ENCODE measurements around the gene EGFL8.

The EGFL8 gene

DNA sequence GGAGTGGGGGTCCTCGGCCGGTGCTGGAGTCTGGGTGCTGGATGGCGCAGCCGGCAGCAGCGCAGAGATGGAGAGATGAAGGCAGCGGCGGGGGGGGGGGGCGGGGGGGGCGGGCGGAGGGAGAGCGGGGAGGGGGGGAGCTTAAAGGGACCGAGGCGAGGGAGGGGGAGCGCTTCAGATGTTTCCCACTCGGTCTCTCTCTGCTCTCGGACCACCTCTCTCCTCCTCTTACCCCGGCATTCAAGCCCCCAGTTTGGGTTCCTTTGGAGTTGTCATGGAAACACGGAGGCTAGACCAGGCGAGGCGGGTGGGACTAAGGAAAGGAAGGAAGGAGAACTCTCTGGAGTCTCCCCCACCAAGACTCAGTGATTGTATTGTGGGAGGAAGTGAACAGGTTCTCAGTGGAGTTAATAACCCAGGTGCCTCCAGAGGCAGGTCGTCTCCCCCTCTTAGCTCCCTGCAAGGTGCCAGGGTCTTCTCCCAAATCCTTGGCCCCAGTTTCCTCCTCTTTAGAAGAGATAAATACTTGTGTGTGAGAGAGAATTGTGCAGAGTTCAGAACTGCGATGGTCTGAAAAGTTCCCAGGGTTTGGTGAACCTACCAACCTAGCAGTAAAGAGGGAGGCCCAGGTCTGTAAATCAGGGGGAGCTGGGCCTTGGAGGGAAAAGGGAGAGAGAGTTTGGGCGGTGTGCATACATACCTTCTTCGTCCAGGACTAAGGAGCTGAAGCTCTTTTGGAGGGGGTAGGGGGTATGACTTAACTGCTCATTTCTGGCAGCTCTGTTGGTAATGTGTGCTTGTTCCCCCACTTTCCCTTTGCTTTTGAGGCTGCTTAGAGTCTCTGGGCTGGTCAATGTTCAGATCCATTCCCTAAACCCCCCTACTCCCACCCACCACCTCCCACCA lies 12.3 kb upstream of the EGFL8 start, which contains the start of gene PRRT1:
PRRT1 (minus strand) TSS at position 77 of the 906 bp plus-strand sequence. CDS start 112 bp downstream, outside the sequence.
- Histone ChIP-seq H3K9ac (ENCODE audit: low read length in 5 of 5) (peak within 1 kb of the TSS in 3 of 5 donors; percentile 32 to 77 (median 57)), H3K4me1 (ENCODE audit: control insufficient read depth in 5 of 5, insufficient read depth in 5 of 5, low read length in 5 of 5) (peaks cover 0 to 55% (median 52%) of the 10 kb centered on the region in 5 donors), H3K27ac (ENCODE audit: low read depth, low read length) (peak within 1 kb of the TSS; percentile 90), H3K9me3 (ENCODE audit: control insufficient read depth in 5 of 5, low read length in 5 of 5) (no peaks in the 10 kb centered on the region), H3K4me3 (ENCODE audit: low read depth in 1 of 5, low read length in 5 of 5) (peak within 1 kb of the TSS in 4 of 5 donors; percentile 18 to 95 (median 92)), H3K36me3 (ENCODE audit: control insufficient read depth in 5 of 5, insufficient read depth in 5 of 5, low read length in 5 of 5) (peaks cover 0 to 10% (median 8%) of the 10 kb centered on the region in 5 donors), H3K27me3 (ENCODE audit: control insufficient read depth in 5 of 5, insufficient read depth in 4 of 5, low read length in 5 of 5) (peaks cover 3 to 19% (median 8%) of the 10 kb centered on the region in 5 donors)

DNA sequence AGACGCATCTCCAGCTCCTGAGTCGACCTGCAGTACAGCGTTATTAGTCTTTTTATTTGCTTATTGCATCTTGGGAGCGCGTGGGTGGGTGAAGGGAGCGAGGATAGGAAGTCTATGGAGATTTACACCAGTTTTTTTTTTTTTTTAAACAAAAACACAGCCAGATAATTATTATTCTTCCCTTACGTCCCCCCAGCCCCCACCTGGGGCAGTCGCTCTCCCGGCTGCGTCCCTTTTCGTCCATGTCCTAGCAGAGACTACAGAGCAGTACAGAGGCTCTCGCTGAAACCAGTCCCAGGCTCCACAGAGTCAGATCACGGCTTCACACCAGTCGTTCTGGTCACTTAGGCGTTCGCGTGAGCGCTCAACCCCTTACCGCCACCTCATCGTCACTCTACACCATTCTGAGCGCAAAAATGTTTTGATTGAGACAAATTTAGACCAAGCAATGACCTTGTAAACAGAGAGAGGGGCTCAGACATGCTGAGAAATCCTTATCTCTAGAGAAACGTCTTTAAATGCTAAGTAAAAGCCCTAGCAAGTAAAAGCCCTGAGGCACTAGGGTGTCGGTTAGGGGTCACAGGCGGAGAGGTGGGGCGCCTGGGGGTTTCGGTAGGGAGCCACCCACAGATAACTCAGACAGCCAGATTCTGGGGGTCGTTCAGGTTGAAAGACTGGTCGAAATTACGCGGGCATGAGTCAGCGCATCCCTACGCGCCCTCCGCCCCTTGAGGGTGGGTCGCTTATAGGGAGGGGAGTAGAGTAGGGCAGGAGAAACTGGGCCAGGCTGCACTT lies 11.4 kb upstream of the EGFL8 start:
- H3K4me1 ChIP-seq (ENCODE audit: control insufficient read depth in 5 of 5, insufficient read depth in 5 of 5, low read length in 5 of 5), result peaks cover 0 to 54% (median 51%) of the 10 kb centered on the region in 5 donors
- H3K27ac ChIP-seq (ENCODE audit: low read depth, low read length), result peak overlapping the region; percentile 90
- H3K9ac ChIP-seq (ENCODE audit: low read length in 5 of 5), result peak overlapping the region; percentile 57 to 84 (median 72)
- H3K27me3 ChIP-seq (ENCODE audit: control insufficient read depth in 5 of 5, insufficient read depth in 4 of 5, low read length in 5 of 5), result peaks cover under 1 to 18% (median 8%) of the 10 kb centered on the region in 5 donors
- H3K9me3 ChIP-seq (ENCODE audit: control insufficient read depth in 5 of 5, low read length in 5 of 5), result no peaks in the 10 kb centered on the region
- peaks cover under 1 to 18% (median 15%) of the 10 kb centered on the region in 5 donors for H3K36me3 ChIP-seq (ENCODE audit: control insufficient read depth in 5 of 5, insufficient read depth in 5 of 5, low read length in 5 of 5)
- peak overlapping the region; percentile 91 to 96 (median 94) for H3K4me3 ChIP-seq (ENCODE audit: low read depth in 1 of 5, low read length in 5 of 5)

DNA sequence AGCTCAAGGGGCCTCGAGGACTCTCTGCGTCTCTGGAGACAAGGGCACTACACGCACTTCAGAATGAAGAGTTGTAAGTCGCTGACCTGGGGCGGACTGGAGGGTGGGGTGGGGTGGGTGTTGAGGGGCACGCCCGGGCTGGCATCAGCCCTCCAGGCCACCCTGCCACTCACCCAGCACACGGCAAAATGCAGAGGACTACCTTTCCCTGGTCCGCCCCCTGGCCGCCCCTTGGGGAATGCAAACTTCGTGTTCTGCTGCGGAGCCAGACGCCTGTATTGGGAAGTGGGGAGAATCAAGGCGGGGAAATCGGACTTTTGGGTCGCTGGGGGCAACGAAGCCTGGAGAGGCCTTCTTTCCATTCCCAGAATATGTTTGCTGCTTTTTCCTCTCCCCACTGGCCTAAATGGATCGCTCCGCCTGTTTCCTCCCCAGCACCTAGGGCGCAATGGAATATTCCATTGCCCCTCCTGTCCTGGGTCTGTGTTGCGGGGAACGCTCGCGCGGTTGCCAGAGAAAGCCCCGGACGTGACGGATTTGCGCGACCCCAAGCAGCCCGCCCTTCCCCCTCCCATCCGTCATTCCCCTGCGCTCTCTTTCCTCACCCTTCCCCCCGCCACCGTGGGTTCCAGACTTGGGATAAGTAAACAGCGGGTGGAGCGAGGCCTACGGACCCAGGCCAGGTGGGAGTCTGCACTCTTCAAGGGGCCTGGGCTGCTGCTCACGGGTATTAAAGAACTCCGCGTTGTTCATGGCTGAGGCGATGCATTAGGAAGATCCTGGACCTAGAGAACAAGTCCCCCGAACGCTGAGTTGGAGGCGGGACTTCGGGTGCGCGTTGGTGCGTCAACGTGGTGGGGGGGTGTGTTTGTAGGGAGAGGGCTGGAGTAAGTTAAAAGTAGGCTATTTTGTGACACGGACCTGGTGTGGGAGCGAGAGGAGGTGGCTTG lies 10.6 kb upstream of the EGFL8 start, which contains the start of gene PPT2:
PPT2 (plus strand) TSS at position 578 of the 950 bp plus-strand sequence. CDS start 454 bp downstream, outside the sequence.
- H3K4me1 ChIP-seq (ENCODE audit: control insufficient read depth in 5 of 5, insufficient read depth in 5 of 5, low read length in 5 of 5), result peaks cover 0 to 46% (median 44%) of the 10 kb centered on the region in 5 donors
- peak within 1 kb of the TSS; percentile 57 to 85 (median 77) for H3K9ac ChIP-seq (ENCODE audit: low read length in 5 of 5)
- peak within 1 kb of the TSS; percentile 91 to 96 (median 94) for H3K4me3 ChIP-seq (ENCODE audit: low read depth in 1 of 5, low read length in 5 of 5)
- peak within 1 kb of the TSS; percentile 90 for H3K27ac ChIP-seq (ENCODE audit: low read depth, low read length)
- no peaks in the 10 kb centered on the region for H3K9me3 ChIP-seq (ENCODE audit: control insufficient read depth in 5 of 5, low read length in 5 of 5)
- H3K36me3 ChIP-seq (ENCODE audit: control insufficient read depth in 5 of 5, insufficient read depth in 5 of 5, low read length in 5 of 5), result peaks cover 4 to 27% (median 24%) of the 10 kb centered on the region in 5 donors
- peaks cover 0 to 17% (median 8%) of the 10 kb centered on the region in 5 donors for H3K27me3 ChIP-seq (ENCODE audit: control insufficient read depth in 5 of 5, insufficient read depth in 4 of 5, low read length in 5 of 5)

DNA sequence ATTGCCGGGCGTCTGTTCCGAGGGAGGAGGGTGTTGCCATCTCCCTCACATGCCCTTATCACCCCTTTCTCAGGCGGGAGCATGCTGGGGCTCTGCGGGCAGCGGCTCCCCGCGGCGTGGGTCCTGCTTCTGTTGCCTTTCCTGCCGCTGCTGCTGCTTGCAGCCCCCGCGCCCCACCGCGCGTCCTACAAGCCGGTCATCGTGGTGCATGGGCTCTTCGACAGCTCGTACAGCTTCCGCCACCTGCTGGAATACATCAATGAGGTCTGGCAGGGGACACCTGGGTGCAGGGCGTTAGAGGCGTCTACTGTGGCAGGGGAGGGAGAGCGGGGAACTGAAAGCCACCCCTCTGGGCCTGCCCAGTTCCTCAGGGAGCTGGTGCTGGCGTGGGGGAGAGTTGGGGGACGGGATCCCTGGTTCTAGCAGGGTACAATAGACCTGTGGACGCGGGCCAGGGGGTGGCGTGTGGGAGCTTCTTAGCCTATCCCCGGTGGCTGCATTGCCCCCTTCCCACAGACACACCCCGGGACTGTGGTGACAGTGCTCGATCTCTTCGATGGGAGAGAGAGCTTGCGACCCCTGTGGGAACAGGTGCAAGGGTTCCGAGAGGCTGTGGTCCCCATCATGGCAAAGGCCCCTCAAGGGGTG lies 9.8 kb upstream of the EGFL8 start:
- peaks cover 4 to 29% (median 26%) of the 10 kb centered on the region in 5 donors for H3K36me3 ChIP-seq (ENCODE audit: control insufficient read depth in 5 of 5, insufficient read depth in 5 of 5, low read length in 5 of 5)
- peak overlapping the region; percentile 57 to 85 (median 77) for H3K9ac ChIP-seq (ENCODE audit: low read length in 5 of 5)
- H3K4me3 ChIP-seq (ENCODE audit: low read depth in 1 of 5, low read length in 5 of 5), result peak overlapping the region; percentile 91 to 96 (median 94)
- H3K27ac ChIP-seq (ENCODE audit: low read depth, low read length), result peak overlapping the region; percentile 90
- no peaks in the 10 kb centered on the region for H3K9me3 ChIP-seq (ENCODE audit: control insufficient read depth in 5 of 5, low read length in 5 of 5)
- H3K4me1 ChIP-seq (ENCODE audit: control insufficient read depth in 5 of 5, insufficient read depth in 5 of 5, low read length in 5 of 5), result peaks cover 0 to 41% (median 39%) of the 10 kb centered on the region in 5 donors
- H3K27me3 ChIP-seq (ENCODE audit: control insufficient read depth in 5 of 5, insufficient read depth in 4 of 5, low read length in 5 of 5), result peaks cover 0 to 11% (median 3%) of the 10 kb centered on the region in 5 donors

DNA sequence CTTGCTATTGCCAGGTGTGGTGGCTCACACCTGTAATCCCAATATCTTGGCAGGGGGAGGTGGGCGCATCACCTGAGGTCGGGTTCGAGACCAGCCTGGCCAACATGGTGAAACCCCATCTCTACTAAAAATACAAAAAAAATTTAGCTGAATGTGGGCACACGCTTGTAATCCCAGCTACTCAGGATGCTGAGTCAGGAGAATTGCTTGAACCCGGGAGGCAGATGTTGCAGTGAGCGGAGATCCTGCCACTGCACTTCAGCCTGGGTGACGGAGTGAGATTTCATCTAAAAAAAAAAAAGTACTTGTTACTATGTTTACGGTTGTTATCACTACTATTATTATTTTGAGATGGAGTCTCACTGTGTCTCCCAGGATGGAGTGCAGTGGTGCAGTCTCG lies 7.5 kb upstream of the EGFL8 start:
- Histone ChIP-seq H3K4me1 (ENCODE audit: control insufficient read depth in 5 of 5, insufficient read depth in 5 of 5, low read length in 5 of 5) (peaks cover 0 to 40% (median 37%) of the 10 kb centered on the region in 5 donors), H3K36me3 (ENCODE audit: control insufficient read depth in 5 of 5, insufficient read depth in 5 of 5, low read length in 5 of 5) (peaks cover 4 to 29% (median 26%) of the 10 kb centered on the region in 5 donors), H3K4me3 (ENCODE audit: low read depth in 1 of 5, low read length in 5 of 5) (no peak overlapping the region), H3K27ac (ENCODE audit: low read depth, low read length) (no peak overlapping the region), H3K27me3 (ENCODE audit: control insufficient read depth in 5 of 5, insufficient read depth in 4 of 5, low read length in 5 of 5) (no peaks in the 10 kb centered on the region), H3K9ac (ENCODE audit: low read length in 5 of 5) (no peak overlapping the region), H3K9me3 (ENCODE audit: control insufficient read depth in 5 of 5, low read length in 5 of 5) (no peaks in the 10 kb centered on the region)

DNA sequence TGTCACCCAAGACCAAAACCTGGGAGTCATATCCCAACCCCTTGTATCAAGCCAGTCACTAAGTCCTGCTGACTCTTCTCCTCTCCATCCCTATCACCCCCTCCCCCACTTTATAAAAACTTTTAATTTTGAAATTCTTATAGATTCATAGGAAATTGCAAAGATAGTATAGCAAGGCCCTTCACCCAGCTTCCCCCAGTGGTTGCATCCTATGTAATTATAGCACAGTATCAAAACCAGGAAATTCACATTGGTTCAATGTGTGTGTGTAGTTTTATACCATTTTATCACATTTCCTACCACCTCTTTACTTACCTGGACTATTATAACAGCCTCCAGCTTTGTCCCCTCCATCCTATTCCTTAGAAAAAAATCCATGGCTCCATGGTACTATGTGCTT lies 6.3 kb upstream of the EGFL8 start:
- Histone ChIP-seq H3K27ac (ENCODE audit: low read depth, low read length) (no peak overlapping the region), H3K36me3 (ENCODE audit: control insufficient read depth in 5 of 5, insufficient read depth in 5 of 5, low read length in 5 of 5) (peaks cover 4 to 38% (median 32%) of the 10 kb centered on the region in 5 donors), H3K27me3 (ENCODE audit: control insufficient read depth in 5 of 5, insufficient read depth in 4 of 5, low read length in 5 of 5) (no peaks in the 10 kb centered on the region), H3K4me3 (ENCODE audit: low read depth in 1 of 5, low read length in 5 of 5) (no peak overlapping the region), H3K9me3 (ENCODE audit: control insufficient read depth in 5 of 5, low read length in 5 of 5) (no peaks in the 10 kb centered on the region), H3K4me1 (ENCODE audit: control insufficient read depth in 5 of 5, insufficient read depth in 5 of 5, low read length in 5 of 5) (peaks cover 0 to 34% (median 28%) of the 10 kb centered on the region in 5 donors), H3K9ac (ENCODE audit: low read length in 5 of 5) (no peak overlapping the region)

DNA sequence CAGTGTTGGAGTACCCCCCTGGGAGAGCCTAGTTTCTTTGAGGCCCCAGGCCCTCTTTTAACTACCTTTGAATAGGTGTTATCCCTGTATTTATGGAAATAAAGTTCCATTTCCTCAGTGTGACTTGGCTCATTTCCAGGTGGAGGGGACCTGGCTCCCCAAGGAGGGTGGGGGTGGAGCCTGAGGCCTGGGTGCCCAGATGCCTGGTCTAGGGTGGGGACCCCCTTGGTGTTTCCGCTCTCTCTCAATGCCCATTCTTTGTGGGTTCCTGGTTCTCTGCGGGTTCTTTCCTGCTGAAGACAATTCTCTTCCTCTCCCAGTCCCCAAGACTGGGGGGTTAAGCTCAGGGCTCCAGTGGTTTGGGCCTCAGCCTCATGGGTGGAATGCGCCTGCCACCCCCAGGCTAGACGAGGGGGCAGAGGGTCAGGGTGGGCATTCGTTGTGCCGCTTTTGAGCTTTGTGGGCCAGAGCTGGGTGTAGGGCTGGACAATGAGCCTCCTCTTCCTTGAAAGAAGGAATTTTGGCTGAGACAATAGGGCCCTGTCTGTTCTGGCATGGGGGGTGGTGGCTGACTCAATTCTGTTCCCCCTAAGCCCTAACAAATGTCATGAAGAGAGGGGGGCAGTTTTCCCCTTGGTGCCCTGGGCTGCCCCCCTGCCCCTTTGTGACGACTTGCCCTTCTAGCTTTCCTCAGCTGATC lies 686 bp upstream of the EGFL8 start:
- Histone ChIP-seq H3K9ac (ENCODE audit: low read length in 5 of 5) (peak overlapping the region in 1 of 5 donors; percentile 56), H3K27me3 (ENCODE audit: control insufficient read depth in 5 of 5, insufficient read depth in 4 of 5, low read length in 5 of 5) (no peaks in the 10 kb centered on the region), H3K4me3 (ENCODE audit: low read depth in 1 of 5, low read length in 5 of 5) (no peak overlapping the region), H3K4me1 (ENCODE audit: control insufficient read depth in 5 of 5, insufficient read depth in 5 of 5, low read length in 5 of 5) (peaks cover 0 to 19% (median 5%) of the 10 kb centered on the region in 5 donors), H3K36me3 (ENCODE audit: control insufficient read depth in 5 of 5, insufficient read depth in 5 of 5, low read length in 5 of 5) (peaks cover 0 to 53% (median 39%) of the 10 kb centered on the region in 5 donors), H3K9me3 (ENCODE audit: control insufficient read depth in 5 of 5, low read length in 5 of 5) (no peaks in the 10 kb centered on the region), H3K27ac (ENCODE audit: low read depth, low read length) (peak overlapping the region; percentile 67)

DNA sequence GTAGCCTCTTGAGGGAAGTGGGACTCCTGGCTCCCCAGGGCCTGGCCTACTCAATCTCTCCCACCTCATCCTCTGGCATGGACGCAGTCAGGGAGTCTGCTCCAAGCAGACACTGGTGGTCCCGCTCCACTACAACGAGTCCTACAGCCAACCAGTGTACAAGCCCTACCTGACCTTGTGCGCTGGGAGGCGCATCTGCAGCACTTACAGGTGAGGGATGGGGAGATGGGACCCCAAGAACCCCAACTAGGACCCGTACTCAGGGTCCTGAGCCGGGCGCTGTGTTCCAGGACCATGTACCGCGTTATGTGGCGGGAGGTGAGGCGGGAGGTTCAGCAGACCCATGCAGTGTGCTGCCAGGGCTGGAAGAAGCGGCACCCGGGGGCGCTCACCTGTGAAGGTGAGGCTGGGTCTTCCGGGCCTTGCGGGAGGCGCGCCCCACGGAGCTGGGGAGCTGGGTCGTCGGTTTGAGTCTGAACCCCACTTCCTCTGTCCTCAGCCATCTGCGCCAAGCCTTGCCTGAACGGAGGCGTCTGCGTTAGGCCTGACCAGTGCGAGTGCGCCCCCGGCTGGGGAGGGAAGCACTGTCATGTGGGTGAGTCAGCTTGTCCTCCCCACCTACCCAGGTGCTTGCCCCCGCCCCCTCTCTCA lies 2.1 kb downstream of the EGFL8 start:
- H3K36me3 ChIP-seq (ENCODE audit: control insufficient read depth in 5 of 5, insufficient read depth in 5 of 5, low read length in 5 of 5), result peaks cover 0 to 77% (median 60%) of the 10 kb centered on the region in 5 donors
- peaks cover 0 to 19% (median 5%) of the 10 kb centered on the region in 5 donors for H3K4me1 ChIP-seq (ENCODE audit: control insufficient read depth in 5 of 5, insufficient read depth in 5 of 5, low read length in 5 of 5)
- H3K27ac ChIP-seq (ENCODE audit: low read depth, low read length), result no peak overlapping the region
- no peak overlapping the region for H3K4me3 ChIP-seq (ENCODE audit: low read depth in 1 of 5, low read length in 5 of 5)
- H3K9ac ChIP-seq (ENCODE audit: low read length in 5 of 5), result no peak overlapping the region
- no peaks in the 10 kb centered on the region for H3K27me3 ChIP-seq (ENCODE audit: control insufficient read depth in 5 of 5, insufficient read depth in 4 of 5, low read length in 5 of 5)
- H3K9me3 ChIP-seq (ENCODE audit: control insufficient read depth in 5 of 5, low read length in 5 of 5), result no peaks in the 10 kb centered on the region

Measured in subcutaneous abdominal adipose tissue (tissue), 5 donors.